OCI-LY3 (cell line): Measurements from ENCODE around the gene BANP.

Source experiments
- EZH2phosphoT487 ChIP-seq: fragments of 200-600 bp; shearing (Covaris generic); IDR thresholded peaks from 2 replicates; pipeline ENCODE4 v1.6.1; 2018; ENCODE audit warnings: antibody characterized with exemption, mixed run types, low read depth
- TF ChIP-seq, protein P1 (sequence below): fragments of 200-600, 300-600 bp; sonication (generic); IDR thresholded peaks from 2 replicates; pipeline ENCODE4 v1.5.1; 2014; ENCODE audit warnings: antibody characterized with exemption, low read length, low read depth

- TF ChIP-seq, protein P1, sequence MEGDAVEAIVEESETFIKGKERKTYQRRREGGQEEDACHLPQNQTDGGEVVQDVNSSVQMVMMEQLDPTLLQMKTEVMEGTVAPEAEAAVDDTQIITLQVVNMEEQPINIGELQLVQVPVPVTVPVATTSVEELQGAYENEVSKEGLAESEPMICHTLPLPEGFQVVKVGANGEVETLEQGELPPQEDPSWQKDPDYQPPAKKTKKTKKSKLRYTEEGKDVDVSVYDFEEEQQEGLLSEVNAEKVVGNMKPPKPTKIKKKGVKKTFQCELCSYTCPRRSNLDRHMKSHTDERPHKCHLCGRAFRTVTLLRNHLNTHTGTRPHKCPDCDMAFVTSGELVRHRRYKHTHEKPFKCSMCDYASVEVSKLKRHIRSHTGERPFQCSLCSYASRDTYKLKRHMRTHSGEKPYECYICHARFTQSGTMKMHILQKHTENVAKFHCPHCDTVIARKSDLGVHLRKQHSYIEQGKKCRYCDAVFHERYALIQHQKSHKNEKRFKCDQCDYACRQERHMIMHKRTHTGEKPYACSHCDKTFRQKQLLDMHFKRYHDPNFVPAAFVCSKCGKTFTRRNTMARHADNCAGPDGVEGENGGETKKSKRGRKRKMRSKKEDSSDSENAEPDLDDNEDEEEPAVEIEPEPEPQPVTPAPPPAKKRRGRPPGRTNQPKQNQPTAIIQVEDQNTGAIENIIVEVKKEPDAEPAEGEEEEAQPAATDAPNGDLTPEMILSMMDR, result no peak
- no peak for TF ChIP-seq EZH2phosphoT487
Observed at GRCh38 chr16:88064889-88065746, 113.9 kb downstream of the BANP start.
